Body of pancreas (tissue), 4 donors: Measurements from ENCODE around the gene CACNG6.

ENCODE experiments used
- CTCF ChIP-seq, 7 experiments: fragments of 450-650 bp in 4 of 7; fragments of 200-600 bp in 3 of 7; sonication (generic) in 3 of 7; IDR thresholded peaks; one replicate each; pipeline ENCODE4 v1.5.1; 2016 to 2019; ENCODE audit warnings: antibody characterized with exemption in 7 of 7
- POLR2A ChIP-seq, 3 donors: fragments of 450-650 bp; IDR thresholded peaks; one replicate each; pipeline ENCODE4 v1.6.1; 2016; ENCODE audit warnings: antibody characterized with exemption in 3 of 3, mild to moderate bottlenecking in 2 of 3

DNA sequence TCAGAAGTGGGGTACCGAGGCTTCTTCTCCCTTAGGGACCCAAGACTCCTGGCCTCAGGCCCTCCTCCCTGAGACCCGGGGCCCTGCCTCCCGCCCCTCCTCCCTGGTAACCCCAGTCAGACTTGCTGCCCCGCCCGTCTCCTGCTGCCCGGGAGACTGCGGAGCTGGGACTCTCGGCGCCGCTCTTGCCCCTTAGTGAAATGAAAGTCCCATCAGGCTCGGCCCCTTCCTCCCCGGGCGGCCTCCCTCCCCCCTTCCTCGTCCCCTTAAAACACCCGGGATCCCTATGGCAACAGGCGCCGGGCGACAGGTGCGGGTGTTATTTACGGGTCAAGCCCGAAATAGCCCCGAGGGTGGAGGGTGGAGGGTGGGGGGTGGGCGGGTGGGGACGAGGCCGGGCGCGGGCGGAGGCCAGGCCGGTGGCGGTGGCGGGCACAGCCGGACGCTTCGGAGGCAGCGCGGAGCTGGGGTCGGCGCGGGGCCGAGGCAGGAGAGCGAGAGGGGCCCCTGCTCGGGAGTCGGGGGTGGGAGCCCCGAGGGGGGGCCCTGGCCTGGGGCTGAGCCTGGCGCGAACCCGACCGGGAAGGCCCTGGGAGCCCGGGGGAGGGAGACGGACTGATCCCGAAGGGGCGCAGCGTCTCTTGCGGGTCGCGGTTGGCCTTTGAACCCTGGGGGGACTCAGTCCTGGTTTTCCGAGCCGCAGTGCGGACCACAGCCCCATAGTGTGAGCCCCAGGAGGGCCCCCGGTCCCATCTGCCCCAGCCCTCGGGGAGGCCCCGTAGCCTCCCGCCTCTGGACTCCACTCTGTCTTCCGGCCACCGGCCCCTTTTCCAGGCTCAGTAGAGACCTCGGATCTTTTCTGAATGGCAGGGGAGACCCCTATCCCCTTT is at the start of gene CACNG6:
- no peak for TF ChIP-seq CTCF (IDR thresholded peaks at IDR 0.05)
- no peak for TF ChIP-seq POLR2A (IDR thresholded peaks at IDR 0.05)
